Activated CD8-positive, alpha-beta memory T cell treated with anti-CD3 and anti-CD28 coated beads for 24 hours (primary cell): ENCODE data around the gene RRAS2.
A peak's percentile ranks its signal among the peaks of the same experiment; 100 is the strongest.
"Not testable (repeated sequence)": the region's sequence is repeated elsewhere in the genome, so short reads cannot be mapped to it uniquely, and the experiment has no call there.

ENCODE experiments used
- DNase-seq: peaks from one replicate; pipeline ENCODE4 v3.0.0-alpha.2; 2020

The RRAS2 gene

DNA sequence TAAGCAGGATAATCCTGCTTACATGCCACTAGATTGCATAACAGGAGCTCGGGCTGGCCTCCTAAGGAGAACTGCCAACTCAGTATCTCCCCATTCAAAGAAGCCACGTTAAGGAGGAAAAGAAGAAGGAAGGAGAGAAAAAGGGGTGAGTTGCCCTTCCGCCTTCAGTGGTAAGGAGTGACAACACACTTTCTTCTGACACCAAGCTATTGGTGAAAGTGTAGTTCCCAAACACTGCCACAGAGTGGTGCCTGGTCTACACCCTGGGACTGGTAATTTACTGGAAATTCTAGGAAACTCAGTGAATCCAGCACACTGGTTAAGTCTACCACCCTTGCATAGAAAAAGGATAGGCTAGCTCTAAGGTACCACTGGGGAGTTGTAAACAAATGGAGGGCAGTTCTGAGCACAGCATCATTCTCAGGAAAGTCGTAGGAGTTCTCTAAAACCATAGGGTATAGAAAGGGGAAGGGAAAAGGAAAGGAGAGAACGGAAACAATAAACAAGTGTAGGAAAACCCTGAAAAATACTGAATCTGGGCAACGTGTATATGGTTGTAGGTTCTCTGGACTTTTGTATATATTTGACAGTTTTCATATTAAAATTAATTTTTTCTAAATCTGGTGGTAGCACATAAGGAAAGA is 58.2 kb downstream of the RRAS2 start:
- DNase-seq, result peak; percentile 69

DNA sequence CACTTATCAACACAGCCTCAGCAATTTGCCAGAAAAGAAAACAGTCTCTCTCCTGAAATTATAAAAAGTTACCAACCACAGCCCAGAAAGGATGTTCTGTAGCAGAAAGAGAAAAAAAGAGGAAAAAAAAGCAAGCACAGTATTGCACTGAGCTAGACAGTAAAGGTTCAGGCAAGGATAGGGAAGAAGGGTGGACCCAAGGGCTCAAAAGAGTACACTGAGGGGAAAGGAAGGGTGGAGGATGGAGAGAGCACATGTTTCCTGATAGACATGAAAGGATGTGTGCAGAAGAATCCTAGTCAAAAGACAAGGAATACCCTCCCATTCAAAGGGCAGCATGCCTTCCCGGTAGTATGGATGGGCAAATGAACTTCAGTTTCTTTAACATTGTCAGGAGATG is 59.1 kb downstream of the RRAS2 start:
- no peak for DNase-seq

- no peak for DNase-seq
Measured at GRCh38 chr11:14290422-14290821, 68.6 kb downstream of the RRAS2 start.

DNA sequence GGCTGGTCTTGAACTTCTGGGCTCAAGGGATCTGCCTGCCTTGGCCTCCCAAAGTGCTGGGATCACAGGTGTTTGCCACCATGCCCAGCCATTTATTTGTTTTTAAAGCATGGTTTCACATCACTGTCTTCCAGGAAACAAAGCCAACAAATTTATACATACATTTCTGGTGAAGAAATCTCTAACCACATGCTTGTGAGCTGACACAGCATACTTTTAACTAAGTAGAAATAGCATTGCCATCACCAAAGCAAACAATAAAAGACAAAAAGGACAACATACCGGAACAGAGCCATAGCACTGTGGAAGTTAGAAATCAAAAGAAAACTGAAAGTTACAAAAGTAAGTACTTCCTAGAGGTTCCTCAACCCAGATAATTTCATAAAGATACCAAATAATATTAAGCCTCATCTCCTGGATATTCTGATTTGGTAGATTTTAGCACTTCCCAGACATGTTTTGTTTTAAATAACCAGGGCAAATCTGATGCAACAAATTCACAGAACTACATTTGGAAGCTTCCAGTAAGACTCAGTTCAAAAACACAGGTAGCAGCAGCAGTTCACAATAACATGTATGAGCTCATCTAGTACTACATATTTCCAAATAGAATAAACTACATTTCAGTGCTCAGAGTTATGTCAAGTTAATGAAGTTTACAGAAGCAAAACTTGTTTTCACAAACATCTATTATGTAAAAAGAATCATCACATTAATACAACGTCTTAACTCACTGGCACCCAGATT is 70.6 kb downstream of the RRAS2 start:
- DNase-seq, result no peak

GRCh38 chr11:14278869-14279268 is 80.1 kb downstream of the RRAS2 start:
- DNase-seq, result not testable (repeated sequence)

DNA sequence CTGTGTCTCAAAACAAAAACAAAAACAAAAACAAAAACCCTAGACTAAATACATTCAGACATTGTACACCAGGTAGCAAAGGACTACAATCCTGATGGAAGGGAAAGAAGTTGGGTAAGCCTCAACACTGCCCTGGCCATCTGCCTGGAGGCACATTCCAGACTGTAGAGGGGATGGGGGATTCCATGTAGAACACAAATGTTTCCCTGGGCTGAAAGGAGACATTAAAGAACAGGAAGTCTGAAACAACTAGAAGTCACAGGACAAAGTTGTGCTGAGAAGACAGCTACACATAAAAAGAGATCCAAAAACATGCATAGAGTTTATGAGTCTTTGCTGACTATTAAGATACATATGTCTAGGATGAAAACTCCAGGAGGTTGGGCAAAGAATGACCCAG is 83.9 kb downstream of the RRAS2 start:
- DNase-seq, result no peak

DNA sequence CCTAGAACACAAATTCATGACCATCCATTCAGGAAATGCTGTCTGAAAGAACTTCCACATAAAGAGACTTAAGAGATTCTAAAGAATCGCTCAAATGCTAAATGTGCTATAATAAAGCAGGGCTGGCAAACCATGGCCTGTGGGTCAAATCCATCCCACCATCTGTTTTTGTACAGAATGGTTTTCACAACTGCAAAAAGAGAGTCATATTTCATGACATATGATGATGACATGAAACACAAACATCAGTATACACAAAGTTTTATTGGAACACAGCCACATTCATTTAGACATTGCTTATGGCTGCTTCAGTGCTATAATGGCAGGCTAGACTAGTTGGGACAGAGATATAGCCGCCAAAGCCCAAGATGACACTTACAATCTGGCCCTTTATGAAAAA is 85.1 kb downstream of the RRAS2 start:
- DNase-seq, result no peak

GRCh38 chr11:14270690-14271542 is 88.1 kb downstream of the RRAS2 start:
- DNase-seq, result no peak

DNA sequence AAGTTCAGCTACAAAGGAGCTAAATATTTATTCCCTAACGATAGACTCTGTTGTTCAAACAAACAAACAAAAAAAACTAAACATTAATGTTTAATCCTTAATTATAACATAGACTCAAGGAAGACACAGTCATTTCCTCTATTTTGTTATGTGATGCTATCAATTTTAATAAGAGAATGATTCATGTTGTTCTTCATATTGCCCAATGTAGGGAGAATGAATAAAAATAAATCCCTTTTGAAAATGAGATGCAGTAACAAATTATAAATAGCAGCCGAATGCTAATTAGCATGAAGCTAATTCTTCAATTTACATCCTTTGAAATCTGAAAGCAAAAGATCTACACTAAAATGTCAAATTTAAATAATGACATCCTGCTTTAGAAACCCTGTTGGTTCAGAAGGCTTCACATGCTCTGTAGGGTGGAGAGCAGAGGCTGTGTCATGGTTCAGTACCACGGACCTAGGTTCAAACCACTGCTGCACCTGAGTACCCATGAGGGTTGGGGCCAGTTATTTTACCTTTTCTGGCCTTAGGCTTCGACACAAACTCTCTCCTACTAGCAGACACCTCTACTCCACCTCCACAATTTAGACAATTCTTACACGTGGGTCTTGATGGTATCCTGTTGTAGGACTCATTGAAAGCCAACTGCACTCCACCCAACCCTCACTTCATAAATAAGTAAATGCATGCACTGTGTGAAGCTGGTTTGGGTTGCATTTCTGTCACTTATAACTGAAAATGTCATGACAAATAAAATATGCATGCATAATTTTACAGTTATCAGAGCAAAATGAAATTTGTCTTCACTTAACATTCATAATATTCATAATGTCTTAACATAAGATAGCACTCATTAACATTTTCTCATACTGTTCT is 89.0 kb downstream of the RRAS2 start:
- DNase-seq, result no peak

DNA sequence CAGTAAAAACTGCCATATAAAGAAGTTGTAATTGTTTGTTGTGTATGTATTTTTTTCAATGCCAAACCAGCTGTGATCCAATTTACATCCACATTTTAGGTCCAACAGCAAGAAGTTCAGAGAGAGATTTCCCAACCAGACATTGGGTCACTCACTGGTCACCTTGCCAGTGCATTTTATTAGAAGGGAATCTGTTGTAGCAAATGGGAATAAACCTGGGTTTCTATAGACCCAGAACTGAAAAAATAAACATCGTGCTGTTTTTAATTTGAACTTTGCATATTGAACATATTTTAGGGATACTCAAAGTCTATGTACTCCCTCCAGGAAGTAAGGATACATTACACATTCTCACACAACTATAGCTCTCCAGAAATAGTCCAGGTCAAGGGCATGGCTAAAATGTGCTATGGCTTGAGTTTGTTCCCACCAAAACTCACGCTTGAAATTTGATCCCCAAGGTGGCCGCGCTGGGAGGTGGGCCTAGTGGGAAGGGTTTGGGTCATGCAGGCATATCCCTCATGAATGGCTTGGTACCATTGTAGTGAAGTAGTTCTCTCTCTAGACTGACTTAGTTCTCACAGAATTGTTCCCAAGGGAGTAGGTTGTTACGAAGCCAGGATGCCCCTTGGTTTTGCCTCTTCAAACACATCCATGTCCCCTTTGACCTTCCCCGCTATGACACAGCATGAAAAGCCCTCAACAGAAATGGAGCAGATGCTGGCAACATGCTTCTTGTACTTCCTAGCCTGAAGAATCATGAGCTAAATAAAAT is 90.9 kb downstream of the RRAS2 start:
- DNase-seq, result no peak

DNA sequence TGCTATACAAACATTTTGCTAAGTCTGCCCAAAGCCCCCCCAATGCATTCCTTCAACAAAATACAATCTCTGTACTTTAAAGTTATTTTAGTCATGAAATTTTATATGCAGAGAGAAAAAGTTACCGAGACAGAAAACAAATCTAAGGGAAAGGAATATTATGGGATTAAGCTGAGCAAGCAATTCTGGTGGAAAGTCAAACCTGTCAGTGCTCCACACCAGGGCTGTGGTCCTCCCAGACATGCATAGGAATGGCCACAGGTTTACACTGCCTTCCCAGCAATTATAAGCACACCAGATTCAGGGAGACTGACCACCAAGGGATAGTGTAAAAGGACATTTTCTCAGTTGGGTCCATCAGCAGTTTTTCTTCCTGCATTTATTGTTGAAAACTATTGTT is 92.4 kb downstream of the RRAS2 start:
- DNase-seq, result no peak

GRCh38 chr11:14264966-14265365 is 94.0 kb downstream of the RRAS2 start:
- DNase-seq, result no peak

- DNase-seq, result no peak
Measured at GRCh38 chr11:14262271-14262846, 96.6 kb downstream of the RRAS2 start.

DNA sequence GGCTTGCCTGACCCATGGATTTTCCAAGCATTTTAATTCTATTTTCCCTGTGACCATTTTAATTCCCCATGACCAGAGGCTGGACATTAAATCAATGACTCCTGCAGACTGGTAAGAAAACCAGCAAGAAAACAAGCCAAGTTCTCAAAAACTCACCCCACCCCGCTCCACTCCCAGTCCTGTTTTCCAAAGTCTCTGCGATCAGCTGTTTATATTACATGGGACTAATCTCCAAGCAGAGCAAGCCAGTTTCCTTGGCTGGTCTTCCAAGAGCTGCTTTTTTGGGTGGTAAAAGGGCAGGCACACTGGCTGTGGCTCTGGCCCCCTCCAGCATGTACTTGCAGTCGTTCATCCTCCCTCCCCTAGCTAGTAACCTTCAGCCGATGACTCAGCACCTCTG is 97.9 kb downstream of the RRAS2 start:
- no peak for DNase-seq

DNA sequence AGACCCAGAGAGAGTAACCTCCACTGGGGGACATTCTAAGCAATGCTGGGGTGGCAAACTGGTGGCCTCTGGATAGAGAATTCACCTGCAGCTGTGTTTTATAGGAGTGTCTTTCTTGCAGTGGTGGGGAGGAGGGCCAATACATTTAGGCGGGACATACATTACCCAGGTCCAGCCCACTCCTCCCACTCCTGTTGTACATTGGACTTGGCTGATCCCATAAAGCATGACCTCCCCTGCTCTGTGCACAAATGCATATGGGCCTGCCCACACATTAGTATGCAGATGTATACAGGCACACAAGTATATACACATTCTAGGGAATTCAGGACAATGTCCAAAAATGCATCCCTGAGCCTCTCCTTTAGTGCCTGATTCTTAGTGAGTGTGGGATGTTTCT is 99.1 kb downstream of the RRAS2 start:
- no peak for DNase-seq

- DNase-seq, result no peak
Measured at GRCh38 chr11:14259186-14259784, 99.7 kb downstream of the RRAS2 start.

- DNase-seq, result no peak
Measured at GRCh38 chr11:14258221-14258935, 100.6 kb downstream of the RRAS2 start.

- no peak for DNase-seq
Measured at GRCh38 chr11:14255238-14255534, 103.8 kb downstream of the RRAS2 start.

DNA sequence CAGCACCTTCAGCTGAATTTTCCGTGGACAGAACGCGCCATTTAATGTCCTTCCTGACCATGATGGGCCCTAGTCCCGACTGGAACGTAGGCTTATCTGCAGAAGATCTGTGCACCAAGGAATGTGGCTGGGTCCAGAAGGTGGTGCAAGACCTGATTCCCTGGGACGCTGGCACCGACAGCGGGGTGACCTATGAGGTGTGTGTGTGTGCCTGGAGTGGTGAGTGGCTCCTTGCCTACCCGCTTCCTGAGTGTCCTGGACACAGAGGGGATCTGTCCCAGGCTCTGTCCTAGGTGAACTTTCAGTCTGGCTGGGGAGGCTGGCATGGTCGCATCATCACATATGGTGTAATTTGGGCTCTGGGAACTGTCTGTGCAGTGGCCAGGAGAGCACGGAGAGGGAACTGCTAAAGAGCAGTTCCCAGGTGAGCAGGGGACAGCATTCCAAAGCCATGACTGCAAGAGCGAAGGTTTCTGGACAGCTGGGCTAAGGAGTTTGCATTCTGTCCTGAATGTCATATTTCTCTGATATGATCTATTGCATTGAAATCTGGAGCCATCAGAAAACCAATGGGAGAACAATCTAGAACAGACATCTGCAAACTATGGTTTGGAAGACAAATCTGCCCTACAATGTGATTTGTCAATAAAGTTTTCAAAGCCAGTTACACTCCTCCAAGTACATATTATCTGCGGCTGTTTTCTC is 104.3 kb downstream of the RRAS2 start:
- DNase-seq, result no peak

DNA sequence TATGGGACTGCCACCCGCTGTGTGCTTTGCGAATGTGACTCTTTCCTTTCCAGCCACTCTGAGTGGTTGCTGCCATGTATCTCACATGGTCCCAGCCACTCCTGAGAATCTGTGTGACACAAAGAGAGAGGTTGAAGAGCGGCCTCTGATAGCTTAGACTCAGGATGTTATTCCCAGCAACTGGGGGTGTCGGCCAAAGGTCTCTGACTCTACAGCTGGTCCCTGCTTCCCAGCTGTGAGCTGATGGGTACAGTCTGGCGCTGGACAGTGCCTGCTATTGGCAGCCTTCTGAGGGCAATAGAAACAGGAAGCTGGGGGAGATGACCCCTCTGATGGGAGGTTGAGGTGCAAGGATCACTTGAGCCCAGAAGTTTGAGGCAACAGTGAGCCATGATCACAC is 105.1 kb downstream of the RRAS2 start:
- DNase-seq, result no peak
